Bronchus fibroblast of lung (primary cell): ENCODE measurements around the gene STAU1. TPM values are rescaled to one million over a fixed set of nuclear protein-coding genes. Genes with fewer than 3 reads are reported as not detected.

Experiments used
- total RNA-seq: library from RNA; depleted of rRNA; stranded (reverse); fragments of >200 nt; gene quantifications from 2 replicates; pipeline ENCODE4 v1.2.3, GENCODE V29; 2015

Gene STAU1
- 37.9 and 46.7 TPM in 2 replicates for total RNA-seq

DNA sequence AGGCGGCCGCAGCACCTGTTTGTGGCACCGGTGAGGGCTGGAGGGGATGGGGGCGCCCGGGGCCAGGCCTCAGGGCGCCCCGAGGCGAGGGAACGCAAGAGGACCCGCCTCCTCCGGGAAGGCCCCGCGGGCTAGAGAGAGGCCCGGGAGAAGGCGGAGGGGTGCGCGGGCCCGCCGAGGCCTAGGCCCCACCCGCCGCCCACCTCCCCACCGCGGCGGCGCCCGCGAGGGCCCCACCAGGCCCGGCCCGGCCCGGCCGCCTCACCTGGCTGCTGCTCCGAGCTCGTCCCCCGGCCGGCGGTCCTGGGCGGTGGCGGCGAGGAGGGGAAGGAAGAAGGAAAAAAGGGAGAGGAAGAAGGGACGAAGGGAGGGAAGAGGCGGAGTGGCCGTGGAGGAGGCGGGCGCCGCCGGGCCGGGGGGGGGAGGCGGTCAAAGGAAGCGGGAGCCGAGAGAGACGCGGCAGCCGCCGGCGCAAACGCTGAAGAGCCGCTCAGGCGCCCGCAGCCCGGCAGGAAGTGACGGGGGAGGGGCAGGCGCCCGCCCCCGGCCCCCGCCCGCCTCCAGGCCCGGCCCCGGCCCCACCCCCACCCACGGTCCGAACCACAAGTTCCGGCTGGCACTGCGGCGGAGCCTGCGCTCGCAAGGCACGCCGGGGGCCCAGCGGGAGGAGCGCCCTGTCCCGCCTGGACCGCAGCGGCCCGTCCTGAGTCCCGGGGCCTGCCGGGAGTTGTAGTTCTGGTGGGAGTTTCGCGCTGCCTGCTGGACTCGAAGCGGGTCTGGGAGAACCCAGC lies at the start of gene STAU1:
TSS of gene STAU1 (minus strand) at position 484 of the 791 bp plus-strand sequence. CDS start 22,133 bp downstream, outside the sequence.

GRCh38 chr20:49219091-49219923 lies 31.2 kb upstream of the STAU1 start, which contains the start of gene DDX27:
Gene DDX27 (plus strand): TSS chr20:49219416. CDS start chr20:49219449, 33 bp downstream.

Other genes starting within 250 kb of the STAU1 start
- 126 and 139 TPM in 2 replicates for gene CSE1L, start 142.0 kb downstream of the STAU1 start, total RNA-seq
- gene DDX27, start 31.1 kb upstream of the STAU1 start, total RNA-seq: 23.2 and 25.1 TPM in 2 replicates
- gene ZNFX1, start 89.7 kb upstream of the STAU1 start, total RNA-seq: 10.1 and 10.8 TPM in 2 replicates